ENCODE measurements around the gene RFXANK. TPM values are rescaled to one million over a fixed set of nuclear protein-coding genes. Genes with fewer than 3 reads are reported as not detected.

RFXANK gene
- total RNA-seq, 1 experiment from 2014 or later = 81.8 TPM

DNA sequence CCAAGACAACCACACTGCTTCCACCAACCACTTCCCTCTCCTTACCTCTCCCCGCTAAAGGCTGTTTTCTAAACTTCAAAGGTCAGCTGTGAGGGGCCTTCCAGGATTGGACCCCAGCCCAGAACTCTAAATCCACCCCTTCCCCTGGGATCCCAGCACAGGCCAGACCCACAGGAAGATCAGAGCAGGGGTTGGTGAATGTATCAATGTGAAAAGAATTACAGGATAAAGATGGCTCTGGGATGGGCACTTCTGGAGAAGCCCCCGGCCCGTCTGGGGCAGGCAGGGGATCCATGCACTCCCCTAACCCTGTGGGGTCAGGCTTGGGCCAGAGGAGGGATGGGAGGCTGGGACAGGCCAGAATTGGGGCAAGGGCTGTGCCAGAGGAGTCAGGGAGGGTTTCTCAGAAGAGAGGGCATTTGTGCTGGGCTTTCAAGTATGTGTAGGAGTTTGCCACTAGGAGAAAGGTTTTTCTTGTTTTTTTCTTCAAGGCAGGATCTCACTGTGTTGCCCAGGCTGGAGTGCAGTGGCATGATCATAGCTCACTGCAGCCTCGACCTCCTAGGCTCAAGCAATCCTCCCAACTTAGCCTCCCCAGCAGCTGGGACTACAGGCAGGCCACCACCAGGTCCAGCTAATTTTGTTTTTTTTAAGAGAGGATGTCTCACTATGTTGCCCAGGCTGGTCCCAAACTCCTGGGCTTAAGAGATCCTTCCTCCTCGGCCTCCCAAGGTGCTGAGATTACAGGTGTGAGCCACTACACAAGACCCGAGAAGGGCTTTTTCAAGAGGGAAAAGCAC lies 21.0 kb upstream of the RFXANK start:
- H4K20me1 ChIP-seq (ENCODE audit: control insufficient read depth, insufficient read depth, insufficient read length) = no peaks in the 10 kb centered on the region
- no CpG with 5 or more reads among the region's 6 CpGs for WGBS (ENCODE audit: extremely low coverage, insufficient read length, low lambda C conversion rate)
- no peak overlapping the region for H3K56ac ChIP-seq (ENCODE audit: insufficient read length, low read depth, low read length)
- TF ChIP-seq, protein P1, sequence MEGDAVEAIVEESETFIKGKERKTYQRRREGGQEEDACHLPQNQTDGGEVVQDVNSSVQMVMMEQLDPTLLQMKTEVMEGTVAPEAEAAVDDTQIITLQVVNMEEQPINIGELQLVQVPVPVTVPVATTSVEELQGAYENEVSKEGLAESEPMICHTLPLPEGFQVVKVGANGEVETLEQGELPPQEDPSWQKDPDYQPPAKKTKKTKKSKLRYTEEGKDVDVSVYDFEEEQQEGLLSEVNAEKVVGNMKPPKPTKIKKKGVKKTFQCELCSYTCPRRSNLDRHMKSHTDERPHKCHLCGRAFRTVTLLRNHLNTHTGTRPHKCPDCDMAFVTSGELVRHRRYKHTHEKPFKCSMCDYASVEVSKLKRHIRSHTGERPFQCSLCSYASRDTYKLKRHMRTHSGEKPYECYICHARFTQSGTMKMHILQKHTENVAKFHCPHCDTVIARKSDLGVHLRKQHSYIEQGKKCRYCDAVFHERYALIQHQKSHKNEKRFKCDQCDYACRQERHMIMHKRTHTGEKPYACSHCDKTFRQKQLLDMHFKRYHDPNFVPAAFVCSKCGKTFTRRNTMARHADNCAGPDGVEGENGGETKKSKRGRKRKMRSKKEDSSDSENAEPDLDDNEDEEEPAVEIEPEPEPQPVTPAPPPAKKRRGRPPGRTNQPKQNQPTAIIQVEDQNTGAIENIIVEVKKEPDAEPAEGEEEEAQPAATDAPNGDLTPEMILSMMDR (conservative IDR thresholded peaks at IDR 0.05) = no peak
- no peak overlapping the region for H2BK120ac ChIP-seq (ENCODE audit: low read depth, low read length, poor library complexity, severe bottlenecking)
- H3K23me2 ChIP-seq (ENCODE audit: insufficient read length, low read depth, low read length, poor library complexity, severe bottlenecking) = no peaks in the 10 kb centered on the region
- no peak overlapping the region for H3K9ac ChIP-seq (ENCODE audit: extremely low read depth, insufficient read length, low read length)
- H2BK12ac ChIP-seq (ENCODE audit: insufficient read length, low read depth, low read length) = no peak overlapping the region
- no peak overlapping the region for H3T11ph ChIP-seq (ENCODE audit: low read length)
- H2BK5ac ChIP-seq (ENCODE audit: insufficient read length, low read length) = no peak overlapping the region
- H3K4me1 ChIP-seq (ENCODE audit: insufficient read depth, low read length) = no peaks in the 10 kb centered on the region
- Mint-ChIP-seq H3K27ac (0 out of 7 replicates have a peak overlapping the region, but pooled peaks of 1 of the 3 experiments have one; percentile 18), H3K36me3 (ENCODE audit: insufficient read depth in 1 of 3, low read depth in 3 of 3) (no peaks in the 10 kb centered on the region), H3K4me3 (peak overlapping the region; percentile 56 to 77), H3K9me3 (no peaks in the 10 kb centered on the region), H3K27me3 (ENCODE audit: low read depth) (peaks cover 63% of the 10 kb centered on the region), H3K4me1 (peaks cover 18 to 32% of the 10 kb centered on the region in 2 experiments)
- no peaks in the 10 kb centered on the region for H3K79me2 ChIP-seq (ENCODE audit: insufficient read depth, low read length)
- H4K8ac ChIP-seq (replicated peaks; ENCODE audit: insufficient read length, low read depth, low read length) = no peak overlapping the region
- no peak overlapping the region for H3K23ac ChIP-seq (ENCODE audit: insufficient read length, low read depth, low read length)
- no peak overlapping the region for H2AK5ac ChIP-seq (ENCODE audit: insufficient read length, low read length)
- H3K27ac ChIP-seq (ENCODE audit: insufficient read length, low read depth, low read length) = no peak overlapping the region
- H3K9me3 ChIP-seq (ENCODE audit: control insufficient read depth, low read depth, low read length) = no peaks in the 10 kb centered on the region
- H3K18ac ChIP-seq (ENCODE audit: insufficient read length, low read depth, low read length) = no peak overlapping the region
- no peak for DNase-seq
- H3K14ac ChIP-seq (ENCODE audit: insufficient read depth, low read length) = no peak overlapping the region
- no peak overlapping the region for H2AFZ ChIP-seq (ENCODE audit: low read length)
- H4K91ac ChIP-seq (ENCODE audit: insufficient read length, low read depth, low read length) = no peak overlapping the region
- no peak overlapping the region for H2BK20ac ChIP-seq (ENCODE audit: low read depth, low read length, poor library complexity, severe bottlenecking)
- H3K4ac ChIP-seq (ENCODE audit: low read depth, low read length) = no peak overlapping the region
- peak overlapping the region; percentile 41 for H3K4me2 ChIP-seq (ENCODE audit: insufficient read depth, insufficient read length, low read length)
- H3K27me3 ChIP-seq (ENCODE audit: insufficient read depth, low read length) = peaks cover 6% of the 10 kb centered on the region; the same call in 1 of the 2 replicates
- H2BK15ac ChIP-seq (ENCODE audit: low read depth, low read length) = no peak overlapping the region
- H3K79me1 ChIP-seq (ENCODE audit: insufficient read depth, low read depth, low read length, poor library complexity, severe bottlenecking) = no peaks in the 10 kb centered on the region
- no peak overlapping the region for H4K5ac ChIP-seq (ENCODE audit: insufficient read length, low read depth, low read length)
